Mesenteric fat pad (tissue), 1 donor: ENCODE results near the gene MED13. TPM values are rescaled to one million over a fixed set of nuclear protein-coding genes. Genes with fewer than 3 reads are reported as not detected.
"Not testable (repeated sequence)": the region's sequence is repeated elsewhere in the genome, so short reads cannot be mapped to it uniquely, and the experiment has no call there.

Experiments used
- DNase-seq: peaks from one replicate; pipeline ENCODE4 v3.0.0-alpha.2; 2020; ENCODE audit warnings: low spot score
- total RNA-seq: library from RNA; stranded (reverse); fragmentation: NEBNext Ultra II Directional; extraction: Animal tissue kit (Norgen Biotek cat#: 25700); gene quantifications from one replicate; pipeline ENCODE4 v1.2.1, GENCODE V29; 2021
- donor health status: DM: yes; HTN: yes; CAD: no.

MED13 gene
- total RNA-seq, 1 donor from 2014 or later: 67.3 TPM

DNA sequence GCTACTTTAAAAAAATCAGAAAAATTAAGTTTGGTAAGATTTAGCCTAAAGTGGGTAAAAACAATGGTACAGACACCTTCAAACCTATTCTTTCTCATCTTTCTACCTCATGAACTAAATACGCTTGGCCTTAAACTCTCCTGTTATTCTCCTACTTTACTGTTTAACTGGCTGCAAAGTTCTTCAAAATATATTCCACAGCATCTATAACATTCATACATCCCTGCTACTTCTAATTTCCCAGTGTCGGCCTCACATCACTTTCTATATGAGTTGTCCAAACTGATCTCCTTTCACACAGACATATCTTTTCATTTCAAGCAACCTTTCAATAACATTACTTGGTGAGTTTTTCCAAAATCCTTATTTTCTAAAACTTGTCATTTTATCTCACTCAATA, 64.0 kb downstream of the MED13 start:
- DNase-seq: no peak

DNA sequence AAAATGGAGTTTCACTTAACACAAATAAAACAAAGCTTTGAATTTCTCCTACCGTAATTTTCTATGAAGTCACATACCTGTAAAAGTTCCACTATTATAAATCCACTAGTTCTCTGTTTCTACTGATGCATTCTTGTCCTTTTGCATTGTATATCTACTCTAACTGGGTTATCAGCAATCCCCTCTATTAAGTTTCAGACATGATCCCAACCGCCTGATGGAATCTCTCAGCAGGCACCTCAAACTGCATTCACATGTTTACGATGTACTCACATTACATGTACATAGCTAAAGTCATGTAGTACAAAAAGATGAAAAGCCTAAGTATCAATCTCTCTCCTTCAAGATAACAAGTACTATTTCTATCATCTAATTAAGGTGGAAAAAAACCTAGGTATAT, 64.9 kb downstream of the MED13 start:
- no peak for DNase-seq

DNA sequence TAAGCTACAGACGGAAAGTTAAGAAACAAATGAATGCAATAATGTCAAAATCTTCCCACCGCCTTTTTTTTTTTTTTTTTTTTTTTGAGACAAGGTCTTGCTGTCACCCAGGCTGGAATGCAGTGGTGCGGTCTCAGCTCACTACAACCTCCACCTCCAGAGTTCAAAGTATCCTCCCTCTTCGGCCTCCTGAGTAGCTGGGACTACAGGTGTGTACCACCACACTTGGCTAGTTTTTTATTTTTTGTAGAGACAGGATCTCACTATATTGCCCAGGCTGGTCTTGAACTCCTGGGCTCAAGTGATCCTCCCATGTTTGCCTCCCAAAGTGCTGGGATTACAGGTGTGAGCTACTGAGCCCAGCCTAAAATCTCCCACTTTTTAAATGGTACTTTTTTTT, 66.5 kb downstream of the MED13 start:
- DNase-seq: not testable (repeated sequence)

DNA sequence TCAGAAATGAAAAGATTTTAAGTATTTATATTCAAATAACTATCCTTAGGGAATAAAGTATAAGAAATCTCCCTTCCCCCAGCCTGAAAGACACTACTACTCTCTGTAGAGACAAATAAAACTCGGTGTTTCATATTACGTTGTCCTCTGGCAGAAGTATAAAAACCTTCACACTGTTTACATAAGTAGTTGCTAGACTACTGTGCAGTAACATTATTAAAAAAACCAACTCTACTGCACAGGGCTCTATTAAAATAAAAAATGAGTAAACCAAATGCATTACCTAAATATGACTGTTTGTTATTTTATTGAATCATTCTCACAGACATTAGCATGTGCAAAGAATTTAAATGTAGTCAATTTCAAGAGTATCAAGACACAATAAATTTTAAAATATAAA, 67.4 kb downstream of the MED13 start:
- DNase-seq: no peak

DNA sequence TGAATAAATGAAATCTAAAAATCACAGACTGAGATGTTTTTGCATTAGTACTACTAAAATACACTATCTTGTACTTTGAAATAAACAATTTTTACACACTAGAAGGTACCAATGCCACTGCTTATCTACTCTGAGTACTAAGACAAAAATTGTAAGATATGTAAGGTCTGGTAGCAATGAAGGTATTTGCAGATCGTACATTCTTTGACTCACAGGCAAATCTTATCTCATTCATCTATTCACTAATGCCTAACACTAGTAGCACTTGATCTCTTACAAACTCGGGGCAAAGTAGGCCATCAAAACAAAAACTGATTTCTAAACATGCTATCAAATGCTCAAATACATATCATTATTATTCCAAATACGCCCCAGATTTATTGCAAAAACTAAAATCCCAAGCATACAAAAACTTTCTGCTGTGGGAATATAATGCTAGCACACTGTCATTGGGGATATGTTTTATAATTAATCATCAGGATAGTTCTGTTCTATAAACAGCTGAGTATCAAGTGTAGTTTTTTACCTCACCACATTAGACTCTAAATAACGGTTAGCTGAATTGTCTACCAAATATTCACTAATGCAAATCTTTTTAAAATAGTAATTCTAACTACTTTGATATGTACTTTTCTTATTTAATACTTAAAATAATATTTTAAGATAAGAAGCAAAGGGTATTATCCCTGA, 68.0 kb downstream of the MED13 start:
- no peak for DNase-seq

DNA sequence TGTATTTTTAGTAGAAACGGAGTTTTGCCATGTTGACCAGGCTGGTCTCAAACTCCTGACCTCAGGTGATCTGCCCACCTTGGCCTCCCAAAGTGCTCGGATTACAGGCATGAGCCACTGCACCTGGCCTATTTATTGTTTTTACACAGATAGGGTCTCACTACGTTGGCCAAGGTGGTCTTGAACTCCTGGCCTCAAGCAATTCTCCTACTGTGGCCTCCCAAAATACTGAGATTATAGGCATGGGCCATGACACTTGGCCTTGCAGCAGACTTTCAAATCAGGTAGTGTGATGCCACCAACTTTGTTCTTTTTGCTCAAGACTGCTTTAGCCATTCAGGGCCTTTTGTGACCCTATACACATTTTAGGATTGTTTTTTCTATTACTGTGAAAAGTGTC, 75.6 kb downstream of the MED13 start:
- no peak for DNase-seq

DNA sequence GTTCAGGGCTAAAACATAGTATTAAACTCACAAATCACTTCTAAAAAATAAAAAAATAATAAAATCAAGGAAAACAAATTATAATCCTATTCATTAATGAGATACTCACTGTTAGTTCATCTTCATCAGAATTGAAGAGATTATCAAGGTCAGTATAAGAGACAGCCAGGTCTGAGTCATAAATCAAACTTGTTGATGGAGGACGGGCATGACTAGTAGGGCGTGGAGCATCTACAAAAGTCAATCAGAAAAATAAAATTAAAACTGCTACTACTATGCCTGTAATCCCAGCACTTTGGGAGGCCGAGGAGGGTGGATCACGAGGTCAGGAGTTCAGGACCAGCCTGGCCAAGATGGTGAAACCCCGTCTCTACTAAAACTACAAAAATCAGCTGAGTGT, 78.2 kb downstream of the MED13 start:
- no peak for DNase-seq

DNA sequence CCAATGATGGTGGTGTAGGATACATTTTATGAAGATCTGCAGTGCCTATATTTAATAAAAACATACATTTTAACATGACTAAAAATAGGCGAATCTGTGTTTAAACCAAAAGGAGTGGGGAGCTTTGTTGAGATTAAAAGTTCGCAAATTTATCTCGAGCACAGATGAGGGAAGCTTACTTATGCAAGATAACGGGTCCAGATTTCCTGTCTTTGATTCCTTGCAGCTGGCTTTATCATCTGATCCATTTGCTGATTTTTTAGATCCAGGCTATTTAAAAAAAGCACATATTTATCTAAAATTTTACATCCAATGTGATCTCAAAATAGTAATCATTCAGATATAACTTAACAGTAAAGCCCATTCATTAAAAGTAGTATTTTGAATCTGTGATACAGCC, 80.3 kb downstream of the MED13 start:
- DNase-seq: no peak

DNA sequence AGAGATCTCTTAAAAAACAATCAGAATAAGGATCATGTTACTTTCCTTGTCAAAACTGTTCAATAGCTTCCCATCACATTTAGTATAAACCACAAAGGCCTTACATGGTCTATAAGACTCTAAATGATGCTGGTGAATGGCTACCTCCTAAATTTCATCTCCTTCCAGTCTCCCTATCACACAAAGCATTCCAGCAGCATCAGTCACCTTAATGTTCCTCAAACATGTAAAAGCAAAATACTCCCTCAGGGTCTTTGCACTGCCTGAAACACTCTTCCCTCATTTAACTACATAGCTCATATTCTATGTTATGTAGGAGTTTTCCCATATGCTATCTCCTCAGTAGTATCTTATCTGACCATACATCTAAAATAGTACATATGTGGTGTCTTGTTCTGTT, 83.8 kb downstream of the MED13 start:
- DNase-seq: no peak

DNA sequence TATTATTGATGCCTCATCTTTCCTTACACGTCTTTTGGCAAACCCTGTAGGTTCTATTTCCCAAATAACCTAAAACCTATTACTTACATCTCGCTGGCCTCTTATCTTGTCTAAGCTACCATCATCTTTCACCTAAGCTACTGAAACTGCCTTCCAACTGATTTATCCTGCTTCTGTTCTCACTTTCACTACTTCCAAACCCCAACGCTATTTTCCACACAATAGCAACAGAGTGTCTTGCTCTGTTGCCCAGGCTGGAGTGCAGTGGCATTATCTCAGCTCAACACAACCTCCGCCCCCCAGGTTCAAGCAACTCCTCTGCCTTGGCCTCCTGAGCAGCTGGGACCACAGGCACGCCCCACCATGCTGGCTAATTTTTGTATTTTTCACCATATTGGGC, 84.5 kb downstream of the MED13 start:
- no peak for DNase-seq

DNA sequence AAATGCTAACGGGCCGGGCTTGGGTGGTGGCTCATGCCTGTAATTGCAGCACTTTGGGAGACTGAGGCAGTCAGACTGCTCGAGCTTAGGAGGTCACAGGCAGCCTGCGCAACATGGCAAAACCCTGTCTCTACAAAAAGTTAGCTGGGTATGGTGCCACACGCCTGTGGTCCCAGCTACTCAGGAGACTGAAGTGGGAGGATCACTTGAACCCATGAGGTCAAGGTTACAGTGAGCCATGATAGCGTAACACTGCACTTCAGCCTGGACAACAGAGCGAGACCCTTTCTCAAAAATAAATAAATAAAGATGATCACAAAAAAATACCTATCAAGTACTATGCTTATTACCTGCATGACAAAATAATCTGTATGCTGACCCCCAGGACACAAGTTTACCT, 91.0 kb downstream of the MED13 start:
- no peak for DNase-seq

DNA sequence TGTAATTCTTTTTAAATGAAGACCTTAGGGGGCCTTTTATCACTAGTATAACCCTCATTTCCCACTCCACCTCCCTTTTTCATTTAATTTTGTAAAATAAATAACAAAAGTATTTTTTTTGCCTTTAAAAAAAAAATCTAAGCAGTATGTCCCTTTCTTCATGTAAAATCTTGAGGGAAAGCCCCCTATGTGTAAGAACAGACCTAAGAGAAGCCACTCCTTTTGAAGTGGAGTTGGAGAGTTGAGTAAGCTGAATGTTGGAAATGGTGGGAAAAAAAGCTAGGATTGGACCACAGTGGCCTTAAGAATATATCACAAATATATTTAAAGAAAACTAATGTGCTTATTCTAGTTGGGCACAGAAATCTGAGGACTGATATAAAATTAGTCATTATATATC, 92.8 kb downstream of the MED13 start:
- DNase-seq: no peak

DNA sequence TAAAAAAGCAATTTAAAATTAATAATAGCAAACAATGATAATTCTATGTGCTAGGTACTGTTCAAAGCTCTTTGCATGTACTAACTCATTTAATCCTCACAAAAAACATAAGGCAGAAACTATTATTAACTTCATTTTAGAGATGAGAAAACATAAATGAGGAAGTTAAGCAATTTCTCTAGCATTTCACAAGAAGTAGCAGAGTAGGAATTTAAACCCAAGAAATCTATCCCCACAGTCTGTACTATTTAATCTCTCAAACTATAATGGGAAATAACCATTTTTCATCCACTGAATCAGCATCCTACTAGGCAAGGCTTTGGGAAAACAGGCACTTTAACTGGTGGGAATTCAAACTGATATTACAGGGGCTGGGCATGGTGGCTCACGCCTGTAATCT, 95.0 kb downstream of the MED13 start:
- DNase-seq: no peak

DNA sequence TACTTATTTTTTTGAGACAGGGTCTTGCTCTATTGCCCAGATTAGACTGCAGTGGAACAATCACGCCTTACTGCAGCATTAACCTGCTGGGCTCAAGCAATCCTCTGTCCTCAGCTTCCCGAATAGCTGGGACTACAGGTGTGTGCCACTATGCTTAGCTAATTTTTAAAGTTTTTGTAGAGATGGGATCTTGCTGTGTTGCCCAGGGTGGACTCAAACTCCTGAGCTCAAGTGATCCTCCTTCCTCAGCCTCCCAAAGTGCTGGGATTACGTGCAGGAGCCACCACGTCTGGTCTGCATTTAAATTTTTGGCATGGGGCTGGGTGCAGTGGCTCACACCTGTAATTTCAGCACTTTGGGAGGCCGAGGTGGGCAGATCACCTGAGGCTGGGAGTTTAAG, 96.3 kb downstream of the MED13 start:
- DNase-seq: no peak

DNA sequence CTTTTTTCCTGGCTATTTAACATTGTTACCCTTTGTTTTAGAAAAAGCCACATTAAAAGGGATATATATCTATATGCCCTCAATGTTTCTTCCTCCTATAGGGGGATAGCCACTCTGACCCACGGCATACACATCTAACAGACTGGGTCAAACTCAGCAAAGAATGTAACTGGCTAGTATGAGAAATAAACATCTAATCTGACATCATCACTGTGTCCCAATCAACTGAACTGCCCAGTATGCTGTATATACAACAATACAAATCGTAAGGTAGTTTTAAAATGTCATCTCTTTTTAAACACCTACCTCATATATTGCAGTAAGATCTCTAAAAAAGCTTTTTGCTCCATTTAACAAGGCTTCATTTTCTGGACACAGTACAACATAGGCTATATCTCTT, 97.3 kb downstream of the MED13 start:
- no peak for DNase-seq

DNA sequence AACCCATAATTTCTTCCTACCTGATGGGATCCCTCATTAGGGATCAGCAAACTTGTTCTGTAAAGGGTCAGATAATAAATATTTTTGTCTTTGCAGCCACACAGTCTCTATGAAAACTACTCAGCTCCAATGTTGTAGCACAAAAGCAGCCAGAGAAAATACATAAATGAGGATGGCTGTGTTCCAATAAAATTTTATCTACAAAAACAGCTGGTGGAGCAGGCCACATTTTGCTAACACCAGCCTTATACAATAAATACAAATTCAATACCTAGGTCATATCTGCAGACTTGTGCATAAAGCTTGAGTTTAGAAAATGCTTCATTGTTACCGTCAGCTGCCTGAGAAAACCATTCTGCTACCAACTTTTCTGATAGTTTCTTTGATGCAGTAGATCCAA, 98.9 kb downstream of the MED13 start:
- no peak for DNase-seq

DNA sequence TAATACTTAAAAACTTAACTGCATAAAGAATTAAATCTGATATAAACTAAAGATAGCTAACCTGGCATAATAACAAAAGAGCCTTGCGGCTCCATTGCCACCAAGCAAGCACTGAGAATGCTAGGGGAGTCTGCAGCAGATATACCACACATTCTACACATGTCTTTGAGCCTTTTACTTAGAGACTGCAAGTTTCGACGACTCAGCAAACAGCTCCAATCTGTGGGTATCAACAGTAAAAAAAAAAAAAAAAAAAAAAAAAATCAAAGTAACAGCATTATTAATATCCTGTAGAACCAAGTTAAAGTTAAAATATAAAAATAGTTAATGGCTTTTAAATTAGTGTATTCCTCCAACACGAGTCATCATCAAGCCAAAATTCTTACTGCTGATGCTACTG, 109.5 kb downstream of the MED13 start:
- no peak for DNase-seq

DNA sequence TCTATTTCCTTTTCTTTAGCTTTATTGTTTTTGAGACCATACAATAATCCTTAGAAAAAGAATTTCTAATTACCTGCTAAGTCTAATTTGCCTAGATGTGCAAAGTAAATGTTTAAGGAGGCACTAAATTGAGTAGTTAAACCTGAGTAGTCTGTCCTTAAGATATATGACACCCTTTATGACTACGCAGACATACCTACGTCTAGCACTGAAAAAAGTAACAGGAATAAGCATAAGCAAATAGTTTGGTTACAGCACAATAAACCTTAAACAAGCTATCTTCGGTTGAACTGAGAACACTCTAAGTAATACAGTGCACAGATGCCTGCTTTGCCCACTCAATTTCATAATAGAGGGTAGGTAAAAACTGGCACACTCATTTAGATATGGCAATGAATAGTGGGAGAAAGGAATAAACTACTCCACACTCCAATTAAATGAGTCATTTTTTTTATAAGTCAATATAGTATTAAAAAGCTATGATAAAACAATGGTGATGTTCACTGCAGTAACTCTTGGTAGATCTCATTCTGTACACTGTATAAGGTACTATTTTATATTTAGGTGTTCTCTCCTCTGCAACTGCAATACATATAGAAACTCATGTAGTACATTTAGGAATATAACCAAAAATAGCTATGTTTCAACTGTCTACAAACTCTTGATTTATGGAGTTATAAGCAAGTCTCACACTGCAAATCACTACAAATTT, 117.6 kb downstream of the MED13 start:
- no peak for DNase-seq

DNA sequence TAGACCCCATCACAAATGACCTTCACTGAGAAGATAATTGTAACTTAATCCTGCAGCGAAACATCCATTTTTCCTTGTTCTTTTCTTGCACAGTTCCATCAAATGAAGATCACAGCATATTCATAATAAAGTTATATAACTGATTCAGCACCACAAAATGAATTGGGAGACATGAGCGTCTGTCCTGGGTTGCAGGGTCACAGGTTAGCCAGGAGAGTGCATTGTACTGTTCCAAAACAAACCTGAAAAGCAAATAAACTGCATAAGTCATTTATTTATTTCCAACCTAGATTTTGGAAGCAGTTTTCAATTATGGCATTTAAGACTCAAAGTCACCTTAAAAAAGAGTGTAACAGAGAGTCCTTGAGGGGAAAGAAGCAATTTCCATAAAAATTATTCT, 118.7 kb downstream of the MED13 start:
- no peak for DNase-seq

DNA sequence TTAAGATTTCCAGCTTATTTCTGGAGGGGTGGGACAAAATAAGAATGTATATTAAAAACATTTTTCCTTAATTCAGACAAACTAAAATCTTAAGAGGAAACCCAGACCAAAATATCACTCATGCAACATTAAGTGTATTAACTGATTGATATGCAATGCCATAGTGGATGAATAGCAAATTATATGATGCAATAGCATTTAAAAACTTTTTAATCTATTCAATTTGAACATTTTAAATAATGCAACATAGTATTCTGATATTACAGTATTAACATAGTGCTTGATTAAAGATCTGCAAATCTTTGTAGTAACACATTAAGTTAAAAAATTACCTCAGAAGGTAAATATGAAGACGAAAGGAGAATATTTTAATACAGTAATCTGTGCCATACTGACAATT, 122.0 kb downstream of the MED13 start:
- DNase-seq: no peak

DNA sequence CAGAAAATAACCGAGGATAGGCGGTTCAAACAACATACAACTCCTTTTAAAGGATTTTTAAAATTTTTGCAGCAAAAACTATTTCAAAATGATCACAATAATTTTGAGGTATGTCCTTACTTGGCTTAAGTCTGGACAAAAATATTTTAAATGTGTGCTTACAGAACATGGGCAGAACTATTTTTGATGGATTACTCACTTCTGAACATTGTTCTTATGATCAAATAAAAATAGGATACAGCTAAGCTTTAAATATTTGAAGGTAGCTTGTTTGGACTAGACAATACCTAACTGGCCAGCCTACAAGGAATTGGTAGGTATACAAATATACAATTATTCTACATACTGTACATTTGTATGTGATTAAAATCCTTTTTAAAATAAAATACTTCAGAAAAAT, 123.0 kb downstream of the MED13 start:
- DNase-seq: no peak

DNA sequence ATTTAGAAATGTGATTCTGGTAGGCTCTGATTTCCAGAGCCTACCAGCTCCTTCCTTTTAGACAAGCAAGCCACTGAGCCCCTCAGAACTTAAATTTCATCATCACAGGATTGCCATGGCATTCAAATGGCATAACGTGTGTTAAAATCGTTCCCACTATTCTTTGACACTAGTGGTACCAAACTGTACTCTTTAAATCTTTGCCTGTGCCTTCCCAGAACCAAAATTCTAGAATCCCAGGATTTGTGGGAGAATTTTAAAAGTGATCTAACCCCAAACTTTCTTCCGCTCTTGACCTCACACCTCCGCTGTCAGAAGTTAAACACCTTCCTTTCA, 137.0 kb downstream of the MED13 start:
- no peak for DNase-seq
